HG03571 (cell line): Measurements from ENCODE around the gene EAF2.
"Not testable (repeated sequence)": the region's sequence is repeated elsewhere in the genome, so short reads cannot be mapped to it uniquely, and the experiment has no call there.

Source experiments
- ATAC-seq: cut with Tn5 transposase; IDR thresholded peaks from one replicate; pipeline ENCODE4 v1.9.1; 2021; ENCODE audit not compliant: unreplicated experiment

Gene EAF2

DNA sequence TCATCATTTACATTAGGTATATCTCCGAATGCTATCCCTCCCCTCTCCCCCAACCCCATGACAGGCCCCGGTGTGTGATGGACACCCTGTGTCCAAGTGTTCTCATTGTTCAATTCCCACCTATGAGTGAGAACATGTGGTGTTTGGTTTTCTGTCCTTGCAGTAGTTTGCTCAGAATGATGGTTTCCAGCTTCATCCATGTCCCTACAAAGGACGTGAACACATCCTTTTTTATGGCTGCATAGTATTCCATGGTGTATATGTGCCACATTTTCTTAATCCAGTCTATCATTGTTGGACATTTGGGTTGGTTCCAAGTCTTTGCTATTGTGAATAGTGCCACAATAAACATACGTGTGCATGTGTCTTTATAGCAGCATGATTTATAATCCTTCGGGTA, 22.8 kb downstream of the EAF2 start:
- ATAC-seq = not testable (repeated sequence)

DNA sequence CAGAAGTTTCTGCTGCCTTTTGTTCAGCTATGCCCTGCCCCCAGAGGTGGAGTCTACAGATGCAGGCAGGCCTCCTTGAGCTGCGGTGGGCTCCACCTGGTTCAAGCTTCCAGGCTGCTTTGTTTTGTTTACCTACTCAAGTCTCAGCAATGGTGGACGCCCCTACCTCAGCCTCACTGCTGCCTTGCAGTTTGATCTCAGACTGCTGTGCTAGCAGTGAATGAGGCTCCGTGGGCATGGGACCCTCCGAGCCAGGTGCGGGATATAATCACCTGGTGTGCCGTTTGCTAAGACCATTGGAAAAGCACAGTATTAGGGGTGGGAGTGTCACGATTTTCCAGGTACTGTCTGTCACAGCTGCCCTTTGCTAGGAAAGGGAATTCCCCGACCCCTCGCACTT, 28.2 kb downstream of the EAF2 start:
- not testable (repeated sequence) for ATAC-seq

DNA sequence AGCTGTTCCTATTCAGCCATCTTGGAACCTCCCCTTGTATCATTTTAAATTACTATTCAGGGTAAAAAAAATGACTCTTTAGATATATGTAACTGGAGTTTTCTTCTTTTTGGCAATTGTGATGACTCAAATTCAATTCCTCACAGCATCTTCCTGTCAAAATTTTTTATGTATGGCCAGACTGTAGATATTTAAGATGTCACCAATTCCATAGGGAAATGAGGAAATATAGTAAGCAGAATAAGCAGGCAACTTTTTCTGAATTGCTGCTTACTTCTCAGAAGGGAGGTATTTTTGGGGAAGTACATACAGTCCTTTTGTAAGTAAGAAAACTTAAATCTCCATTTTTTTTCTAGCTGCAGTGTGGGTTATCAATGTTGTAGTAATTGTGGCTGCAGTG, 28.8 kb downstream of the EAF2 start:
- no peak for ATAC-seq

DNA sequence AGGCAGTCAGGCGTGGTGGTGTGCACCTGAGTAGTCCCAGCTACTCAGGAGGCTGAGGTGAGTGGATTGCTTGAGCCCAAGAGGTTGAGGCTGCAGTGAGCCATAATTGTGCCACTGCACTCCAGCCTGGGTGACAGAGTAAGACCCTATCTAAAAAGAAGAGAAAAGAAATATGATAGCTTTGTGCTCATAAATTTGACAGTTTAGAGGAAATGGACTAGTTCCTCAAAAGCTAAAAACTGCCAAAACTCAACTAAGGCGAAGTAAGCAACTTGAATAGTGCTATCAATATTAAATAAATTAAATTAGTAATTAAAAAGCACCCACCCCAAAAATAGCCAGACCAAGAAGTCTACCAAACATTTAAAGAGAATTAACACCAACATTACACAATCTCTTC, 34.7 kb downstream of the EAF2 start:
- no peak for ATAC-seq

DNA sequence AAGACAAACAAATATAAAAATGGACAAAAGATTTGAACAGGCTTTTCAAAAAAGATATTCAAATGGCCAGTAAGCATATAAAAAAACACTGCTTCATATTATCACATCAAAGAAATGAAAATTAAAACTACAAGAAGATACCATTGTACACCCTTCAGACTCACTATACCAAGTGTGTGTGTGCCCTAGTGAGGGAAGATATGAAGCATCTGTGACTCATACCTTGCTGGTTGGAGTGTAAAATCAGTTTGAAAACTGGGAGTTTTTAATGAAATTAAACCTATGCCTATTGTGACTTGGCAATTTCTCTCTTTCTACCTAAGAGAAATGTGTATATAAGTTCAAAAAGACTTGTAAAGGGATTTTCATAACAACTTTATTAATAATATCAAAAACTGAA, 35.7 kb downstream of the EAF2 start:
- no peak for ATAC-seq

DNA sequence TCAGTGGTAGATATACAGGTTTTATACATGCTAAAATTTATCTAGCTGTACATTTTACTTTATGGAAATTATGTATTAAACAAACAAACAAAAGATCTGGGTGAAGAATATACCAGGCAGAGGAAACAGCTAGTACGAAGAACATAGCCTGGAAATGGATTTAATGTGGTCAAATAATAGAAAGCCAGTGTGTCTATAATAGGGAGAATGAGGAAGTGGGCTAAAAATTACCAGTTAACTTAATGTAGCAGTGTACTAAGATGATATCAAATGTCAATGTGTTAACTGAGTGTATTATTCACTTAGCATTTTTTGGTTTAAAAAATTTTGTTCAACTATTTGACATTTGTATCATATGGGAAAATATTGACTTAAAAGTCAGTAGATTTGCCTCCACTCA, 36.4 kb downstream of the EAF2 start:
- no peak for ATAC-seq

DNA sequence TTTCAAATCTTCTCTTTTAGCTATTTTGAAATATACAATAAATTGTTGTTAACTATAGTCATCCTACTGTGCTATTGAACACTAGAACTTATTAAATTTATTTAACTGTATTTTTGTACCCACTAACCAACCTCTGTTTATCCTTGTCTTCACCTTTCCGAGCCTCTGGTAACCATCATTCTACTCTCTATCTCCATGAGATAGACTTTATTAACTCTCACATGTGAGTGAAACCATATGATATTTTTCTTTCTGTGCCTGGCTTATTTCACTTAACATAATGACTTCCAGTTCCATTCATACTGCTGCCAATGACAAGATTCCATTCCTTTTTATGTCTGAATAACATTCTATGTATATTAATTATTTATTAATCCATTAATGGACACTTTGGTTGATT, 43.4 kb downstream of the EAF2 start:
- ATAC-seq = no peak

DNA sequence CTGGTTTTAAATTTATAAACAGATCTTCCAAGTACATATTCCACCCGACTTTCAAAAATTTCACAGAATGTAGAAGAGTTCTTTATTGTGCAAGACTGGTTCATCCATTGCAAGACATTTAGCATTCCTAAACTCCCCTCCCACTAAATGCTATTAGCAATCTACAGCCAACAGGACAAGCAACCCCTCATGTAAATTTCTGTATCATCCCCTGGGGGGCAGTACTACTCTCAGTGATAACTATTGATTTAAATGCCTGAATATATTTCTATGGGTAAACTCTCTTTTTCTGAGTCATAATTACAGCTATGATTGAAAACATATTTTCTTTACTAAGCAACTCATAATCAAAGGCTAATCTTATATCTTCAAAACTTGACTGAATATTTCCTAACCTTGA, 48.5 kb downstream of the EAF2 start:
- no peak for ATAC-seq

DNA sequence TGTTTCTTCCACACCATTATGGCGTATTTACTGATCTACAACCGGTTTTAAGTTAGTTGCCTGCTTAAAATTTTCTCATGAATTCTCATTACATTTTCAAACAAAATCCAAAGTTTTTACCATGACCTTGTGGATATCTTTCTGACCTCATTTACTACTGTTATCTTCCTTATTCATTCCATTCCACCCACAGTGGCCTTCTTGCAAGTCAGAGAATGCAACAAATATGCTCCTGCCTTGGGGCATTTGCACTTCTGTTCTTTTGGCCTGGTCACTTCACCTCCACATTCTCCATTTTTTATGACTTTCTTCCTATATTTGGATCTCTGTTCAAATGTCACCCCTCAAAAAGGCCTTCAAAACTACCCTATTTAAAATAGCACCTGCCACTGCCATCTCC, 50.4 kb downstream of the EAF2 start:
- no peak for ATAC-seq

DNA sequence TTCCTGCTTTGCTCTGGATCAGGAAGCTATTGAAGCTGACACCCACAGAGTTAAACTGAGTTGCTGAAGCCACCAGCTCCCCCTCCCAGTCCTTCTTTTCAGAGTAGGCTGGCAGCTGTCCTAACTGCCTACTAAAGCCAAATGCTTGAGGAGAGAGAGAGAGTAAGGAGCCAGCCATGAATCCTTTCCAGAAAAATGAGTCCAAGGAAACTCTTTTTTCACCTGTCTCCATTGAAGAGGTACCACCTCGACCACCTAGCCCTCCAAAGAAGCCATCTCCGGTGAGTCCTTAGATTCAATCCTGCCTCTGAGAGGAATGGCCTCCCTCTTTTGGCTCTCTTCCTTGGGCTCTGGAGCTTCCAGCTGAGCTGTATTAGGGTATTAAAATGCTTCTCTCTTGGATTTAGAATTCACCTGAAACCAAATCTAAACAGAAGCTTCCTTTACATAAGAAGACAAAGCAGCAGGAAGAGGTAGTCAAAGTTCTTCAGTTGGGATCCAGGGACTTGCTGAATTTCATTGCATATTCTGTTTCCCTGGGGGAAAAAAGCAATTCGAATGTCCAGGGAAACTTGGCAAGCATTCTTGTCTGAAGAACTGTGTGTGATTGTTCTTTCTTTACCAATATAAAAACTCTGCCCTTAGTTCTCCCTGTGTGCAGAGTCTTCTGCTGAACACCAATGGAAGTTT, 59.4 kb downstream of the EAF2 start, which contains the start of gene SLC15A2:
TSS of gene SLC15A2 (plus strand) at position 101 of the 690 bp plus-strand sequence. CDS start at position 177, 76 bp downstream.
- no peak for ATAC-seq

DNA sequence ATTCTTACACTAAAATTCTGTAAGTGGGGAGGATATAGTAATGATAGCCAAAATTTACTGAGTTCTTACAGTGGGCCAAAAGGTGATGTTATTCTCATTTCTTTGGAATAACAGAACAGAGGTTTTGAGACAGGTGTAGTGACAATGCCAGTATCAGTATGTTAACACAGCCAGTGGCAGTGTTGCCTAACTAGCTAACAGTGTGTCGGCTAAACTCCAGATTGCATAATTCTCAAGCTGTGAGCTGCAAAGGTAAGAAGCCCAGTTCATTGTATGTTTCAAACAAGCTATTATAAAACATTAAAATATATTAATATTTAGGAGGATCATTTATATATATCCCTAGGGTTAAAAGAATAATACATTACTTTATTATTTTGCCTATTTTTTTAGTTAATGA, 60.1 kb downstream of the EAF2 start:
- ATAC-seq = no peak

DNA sequence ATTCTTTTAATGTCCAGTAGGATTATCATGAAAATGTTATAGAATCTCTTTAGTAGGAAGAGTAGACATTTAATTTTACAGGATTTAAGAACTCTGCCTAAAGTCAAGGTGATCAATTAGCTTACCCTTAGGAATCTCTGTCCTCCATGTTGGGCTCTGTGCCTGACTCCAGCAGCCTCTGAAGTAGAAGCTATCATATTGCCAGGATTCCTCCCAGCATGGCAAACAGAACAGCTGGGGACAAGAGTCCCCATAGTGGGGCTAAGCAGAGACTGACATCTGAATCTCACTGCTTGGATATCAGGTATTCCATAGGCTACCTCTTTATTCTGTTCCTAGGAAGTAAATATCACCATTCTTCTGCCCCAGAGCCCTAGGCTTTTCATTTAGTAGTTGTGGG, 60.7 kb downstream of the EAF2 start:
- ATAC-seq = no peak

DNA sequence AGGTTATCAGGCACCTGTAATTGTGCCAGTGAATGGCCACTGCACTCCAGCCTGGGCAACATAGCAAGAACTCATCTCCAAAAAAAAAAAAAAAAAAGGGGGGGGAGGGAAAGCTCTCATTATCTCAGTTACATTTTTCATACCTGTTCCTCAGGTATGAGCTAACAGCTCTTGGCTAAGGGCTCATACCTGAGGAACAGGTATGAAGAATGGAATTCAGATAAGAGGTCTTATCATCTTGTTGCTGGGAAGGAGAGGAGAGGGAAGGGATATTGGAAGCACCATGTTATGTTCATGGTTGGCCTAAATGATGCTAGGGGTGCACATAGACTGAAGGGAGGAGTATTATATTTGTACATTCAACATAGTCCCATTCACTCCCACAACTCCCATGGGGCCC, 61.8 kb downstream of the EAF2 start:
- ATAC-seq = no peak

DNA sequence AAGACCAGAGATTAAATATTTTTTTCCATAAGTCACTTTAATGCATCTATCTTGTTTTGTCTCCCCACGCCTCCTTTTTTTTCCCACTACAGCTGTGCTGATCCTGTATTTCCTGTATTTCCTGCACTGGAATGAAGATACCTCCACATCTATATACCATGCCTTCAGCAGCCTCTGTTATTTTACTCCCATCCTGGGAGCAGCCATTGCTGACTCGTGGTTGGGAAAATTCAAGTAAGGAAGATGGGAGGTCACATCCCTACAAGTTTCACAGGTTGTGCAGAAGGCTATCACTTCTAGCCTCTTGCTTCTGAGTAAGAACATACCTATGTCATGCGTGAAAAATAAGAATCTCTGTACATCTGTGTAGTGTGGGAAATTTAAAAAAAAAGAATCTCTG, 62.3 kb downstream of the EAF2 start:
- no peak for ATAC-seq

DNA sequence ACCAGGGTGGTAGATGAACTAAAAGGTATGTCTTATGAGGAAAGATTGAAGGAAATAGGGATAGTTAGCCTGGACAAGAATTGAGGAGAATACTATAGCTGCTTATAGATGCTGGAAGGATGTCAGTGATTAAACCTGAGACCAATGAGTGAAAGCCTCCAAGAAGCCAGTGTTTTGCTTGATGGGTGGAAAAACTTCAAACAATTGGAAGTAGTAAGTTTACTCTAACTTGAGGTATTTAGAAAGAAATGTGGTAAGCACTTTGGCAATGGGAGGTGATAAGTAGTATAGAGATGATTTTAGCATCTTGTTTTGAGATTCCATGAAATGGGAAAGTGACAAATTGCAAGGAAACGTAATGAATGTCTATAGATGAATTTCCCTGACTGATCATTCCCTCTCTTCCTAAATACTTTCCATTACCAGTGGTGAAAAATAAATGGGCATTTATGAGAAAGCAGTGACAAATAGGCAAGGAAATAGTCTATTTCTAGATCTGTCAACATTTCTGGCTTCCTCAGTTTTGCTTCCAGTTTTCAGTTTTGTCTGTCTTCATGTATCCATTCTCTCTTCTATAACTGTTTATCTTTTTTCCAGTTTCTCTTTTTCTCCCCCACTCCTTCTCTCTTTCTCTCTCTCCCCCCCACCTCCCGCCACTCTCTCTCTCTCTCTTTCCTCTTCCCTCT, 78.4 kb downstream of the EAF2 start:
- ATAC-seq = no peak

DNA sequence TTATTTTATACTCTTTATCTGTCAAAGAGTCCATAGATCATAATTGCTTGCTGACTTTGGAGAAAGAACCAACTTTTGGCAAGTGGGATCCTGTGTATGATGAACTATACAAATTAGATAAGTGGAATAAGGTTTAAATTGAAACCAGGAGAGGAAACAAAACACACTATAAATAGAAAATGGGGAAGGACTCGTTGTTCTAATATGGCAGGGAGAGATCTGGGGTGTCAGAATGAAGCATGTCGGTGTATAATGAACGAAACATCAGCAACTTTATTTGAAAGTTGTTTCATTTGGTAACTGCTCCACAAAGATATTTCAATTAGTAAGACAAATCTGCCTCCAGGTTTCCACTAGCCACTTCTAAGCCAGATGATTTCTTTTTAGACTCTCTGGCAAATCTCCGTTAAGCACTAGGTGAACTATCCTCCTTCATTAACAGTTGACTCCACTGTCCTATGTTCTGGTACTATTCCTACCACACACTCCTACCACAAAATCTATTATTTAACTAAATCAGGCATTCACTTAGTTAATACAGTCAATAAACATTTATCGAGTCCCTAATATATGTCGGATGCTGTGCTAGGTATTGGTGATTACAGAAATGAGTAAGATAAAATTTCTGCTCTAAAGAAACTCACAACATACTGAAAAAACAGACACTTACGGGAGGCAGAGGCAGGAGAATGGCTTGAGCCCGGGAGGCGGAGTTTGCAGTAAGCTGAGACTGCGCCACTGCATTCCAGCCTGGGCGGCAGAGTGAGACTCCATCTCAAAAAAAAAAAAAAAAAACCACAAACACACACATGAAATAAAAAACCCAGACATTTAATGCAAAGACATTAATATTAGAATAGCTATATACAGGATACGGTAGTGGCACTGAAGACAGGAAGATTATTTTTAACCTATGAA, 79.3 kb downstream of the EAF2 start:
- ATAC-seq = no peak

DNA sequence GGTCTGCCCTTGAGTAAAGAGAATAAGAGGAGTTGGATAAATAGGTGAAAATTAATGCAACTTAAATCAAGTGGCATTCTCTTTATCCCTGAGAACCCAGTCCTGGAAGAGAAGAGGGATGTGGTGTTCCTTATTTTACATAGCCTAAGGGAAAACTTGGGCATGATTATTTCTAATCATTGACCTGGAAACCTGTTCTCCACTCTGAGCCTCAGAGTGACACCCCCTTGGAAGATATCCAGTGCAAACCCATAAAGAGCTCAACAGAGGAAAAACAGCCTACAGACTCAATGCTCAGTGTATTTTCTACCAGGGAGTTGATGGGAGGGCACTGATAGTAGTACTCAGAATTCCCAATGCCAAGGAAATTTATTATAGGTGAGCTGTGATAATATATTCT, 81.2 kb downstream of the EAF2 start:
- no peak for ATAC-seq

DNA sequence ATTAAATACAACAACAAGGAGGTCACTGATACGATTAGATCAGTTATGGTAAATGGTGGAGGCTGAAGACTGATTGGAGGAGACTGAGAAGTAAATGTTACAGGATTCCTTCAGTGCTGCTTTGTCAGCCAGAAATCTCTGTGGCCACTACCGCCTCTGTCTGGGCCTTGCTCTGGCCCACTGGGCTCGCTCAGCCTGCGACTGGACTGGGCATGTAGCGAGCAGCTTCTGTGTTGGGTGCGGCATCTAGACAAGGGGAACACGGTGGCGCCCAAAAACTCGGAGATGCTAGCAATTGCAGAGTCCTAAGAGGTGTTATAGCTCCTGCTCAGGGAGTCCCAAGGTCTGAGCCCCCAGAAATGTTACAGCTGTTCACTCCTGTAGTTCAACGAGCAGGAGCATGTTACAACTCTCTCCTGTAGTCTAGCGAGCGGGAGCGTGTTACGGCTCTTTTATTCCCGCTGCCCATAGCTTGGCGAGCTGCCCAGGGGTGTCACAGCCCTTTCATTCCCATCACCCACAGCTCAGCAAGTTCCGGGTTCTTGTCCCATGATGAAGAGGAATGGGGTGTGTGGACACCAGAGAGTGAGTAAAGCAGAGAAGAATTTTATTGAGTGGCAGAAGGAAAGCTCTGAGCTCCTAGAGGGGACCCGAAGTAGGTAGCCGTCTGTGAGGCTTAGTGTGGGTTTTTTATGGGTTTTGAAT, 83.9 kb downstream of the EAF2 start:
- no peak for ATAC-seq

DNA sequence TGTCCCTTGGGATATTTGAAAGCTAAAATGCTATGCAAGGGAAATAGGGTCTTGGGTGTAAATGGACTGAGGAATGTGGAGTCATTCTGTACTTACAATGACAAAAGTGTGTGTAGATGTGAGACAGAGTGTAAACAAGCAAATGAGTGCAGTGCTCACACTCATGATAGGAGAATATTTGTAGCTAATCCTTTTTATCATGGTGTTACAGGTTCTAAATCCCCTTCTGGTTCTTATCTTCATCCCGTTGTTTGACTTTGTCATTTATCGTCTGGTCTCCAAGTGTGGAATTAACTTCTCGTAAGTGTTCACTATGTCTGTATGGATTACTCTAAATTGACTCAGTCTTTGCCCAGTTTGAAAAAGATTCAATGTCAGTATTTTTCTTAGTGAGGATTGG, 89.7 kb downstream of the EAF2 start:
- no peak for ATAC-seq

DNA sequence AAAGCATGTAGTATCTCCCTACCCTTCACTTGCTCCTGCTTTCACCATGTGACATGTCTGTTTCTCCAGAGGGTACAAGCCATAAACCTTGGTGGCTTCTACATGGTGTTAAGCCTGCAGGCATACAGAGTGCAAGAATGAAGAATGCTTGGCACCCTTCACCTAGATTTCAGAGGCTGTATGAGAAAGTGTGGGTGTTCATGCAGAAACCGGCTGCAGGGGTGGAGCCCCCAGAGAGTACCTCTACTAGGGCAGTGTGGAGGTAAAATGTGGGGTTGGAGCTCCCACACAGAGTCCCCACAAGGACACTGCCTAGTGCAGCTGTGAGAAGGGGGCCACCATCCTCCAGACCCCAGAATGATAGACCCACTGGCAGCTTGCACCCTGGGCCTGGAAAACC, 91.4 kb downstream of the EAF2 start:
- ATAC-seq = no peak
